H1 (cell line): ENCODE measurements around the gene CDK12. TPM values are rescaled to one million over a fixed set of nuclear protein-coding genes. Genes with fewer than 3 reads are reported as not detected.

Experiments
- RAD21 ChIP-seq, 2 experiments: IDR thresholded peaks in 1 of 2; conservative IDR thresholded peaks in 1 of 2; 2 replicates each; pipeline ENCODE4 v1.6.1; 2011; ENCODE audit warnings: low read depth in 2 of 2, low read length in 2 of 2, improper control_type of control experiment in 1 of 2, inconsistent platforms in 1 of 2, mild to moderate bottlenecking in 1 of 2, moderate library complexity in 1 of 2
- RBBP5 ChIP-seq: IDR thresholded peaks from 2 replicates; pipeline ENCODE4 v1.7.1; 2012; ENCODE audit warnings: low read depth, mild to moderate bottlenecking, inconsistent platforms, low read length, moderate library complexity, borderline replicate concordance
- SRF ChIP-seq: IDR thresholded peaks from 2 replicates; pipeline ENCODE4 v1.6.1; 2011; ENCODE audit warnings: mild to moderate bottlenecking, low read depth, low read length, moderate library complexity
- TEAD4 ChIP-seq: IDR thresholded peaks from 2 replicates; pipeline ENCODE4 v1.6.1; 2012; ENCODE audit warnings: low read depth, low read length, inconsistent platforms, mixed read lengths
- ZNF274 ChIP-seq: IDR thresholded peaks from 2 replicates; pipeline ENCODE4 v1.7.0; 2012; ENCODE audit warnings: low read length, borderline replicate concordance; ENCODE audit errors: extremely low read depth
- polyA plus RNA-seq, 7 experiments: library from polyadenylated mRNA; depleted of rRNA in 3 of 7; stranded (reverse) in 5 of 7; unstranded in 2 of 7; fragments of >200 nt in 5 of 7; fragments of 200-250 nt in 2 of 7; gene quantifications; 1 replicate in 5 of 7; 2 replicates in 1 of 7; 4 replicates in 1 of 7; pipeline versions ENCODE4 v1.2.1 to v1.2.3, GENCODE V29; 2011 to 2013; ENCODE audit warnings: missing spikeins in 2 of 7, mixed read lengths in 2 of 7
- total RNA-seq: library from RNA; stranded (reverse); fragmentation: NEBNext Ultra II Directional; extraction: Animal tissue kit (Norgen Biotek cat#: 25700); gene quantifications from 2 replicates; pipeline ENCODE4 v1.2.1, GENCODE V29; 2021

Gene CDK12
- total and polyA plus RNA-seq, 2 of the 8 experiments (the other 6 are each of a cell fraction or from before 2014, with no cell fraction given), result 14.8 to 70.3 TPM

- TF ChIP-seq TEAD4 (no peak), SRF (no peak), ZNF274 (no peak), RAD21 (IDR thresholded peaks at IDR 0.05 in 1 of 2, conservative IDR thresholded peaks at IDR 0.05 in 1 of 2; ENCODE audit: low read depth in 2 of 2, low read length in 2 of 2) (no peak), RBBP5 (no peak)
These were observed 110.8 kb downstream of the CDK12 start (continued) for GRCh38 chr17:39572121-39572520.
